Neural progenitor cell (in vitro differentiated cells): ENCODE measurements around the gene ADCY6. TPM values are rescaled to one million over a fixed set of nuclear protein-coding genes. Genes with fewer than 3 reads are reported as not detected.

Source experiments
- DNase-seq: peaks from one replicate; pipeline ENCODE4 v3.0.0-alpha.2; 2016; ENCODE audit warnings: low spot score
- H2AFZ ChIP-seq: fragments of 200-600 bp; sonication (generic); replicated peaks from 2 replicates; pipeline ENCODE4 v1.6.1; 2016; ENCODE audit warnings: antibody characterized with exemption
- H3F3A ChIP-seq: fragments of 200-600 bp; sonication (generic); 2 replicates; pipeline ENCODE4 v1.6.1; 2016; ENCODE audit warnings: antibody characterized with exemption, low read depth
- H3K27ac ChIP-seq: fragments of 200-600 bp; sonication (generic); 2 replicates; pipeline ENCODE4 v1.5.1; 2016; ENCODE audit warnings: mild to moderate bottlenecking
- H3K27me3 ChIP-seq: fragments of 200-600 bp; sonication (generic); 2 replicates; pipeline ENCODE4 v1.6.1; 2016; ENCODE audit warnings: mild to moderate bottlenecking, moderate library complexity
- H3K36me3 ChIP-seq: fragments of 200-600 bp; sonication (generic); 2 replicates; pipeline ENCODE4 v1.5.1; 2016
- H3K4me1 ChIP-seq: fragments of 200-600 bp; sonication (generic); 2 replicates; pipeline ENCODE4 v1.6.1; 2016; ENCODE audit warnings: mixed run types
- H3K4me2 ChIP-seq: fragments of 200-600 bp; sonication (generic); 2 replicates; pipeline ENCODE4 v1.6.1; 2016
- H3K4me3 ChIP-seq: fragments of 200-600 bp; sonication (generic); 2 replicates; pipeline ENCODE4 v1.5.1; 2016
- H3K79me2 ChIP-seq: fragments of 200-600 bp; sonication (generic); 2 replicates; pipeline ENCODE4 v1.6.1; 2016; ENCODE audit warnings: low read depth
- H3K9ac ChIP-seq: fragments of 200-600 bp; sonication (generic); 2 replicates; pipeline ENCODE4 v1.6.1; 2016
- H3K9me3 ChIP-seq: fragments of 200-600 bp; sonication (generic); 2 replicates; pipeline ENCODE4 v1.5.1; 2016; ENCODE audit warnings: low read depth
- H4K20me1 ChIP-seq: fragments of 200-600 bp; sonication (generic); 2 replicates; pipeline ENCODE4 v1.6.1; 2016; ENCODE audit warnings: low read depth
- H3K27ac Mint-ChIP-seq: 3 replicates; pipeline ENCODE4 v1.8.0; 2021; ENCODE audit warnings: mixed read lengths
- H3K27me3 Mint-ChIP-seq: 2 replicates; pipeline ENCODE4 v1.8.0; 2022; ENCODE audit warnings: low read depth, mild to moderate bottlenecking, inconsistent platforms, moderate library complexity, mixed read lengths; ENCODE audit not compliant: insufficient read depth
- H3K36me3 Mint-ChIP-seq: 3 replicates; pipeline ENCODE4 v1.8.0; 2021; ENCODE audit warnings: mixed read lengths
- H3K4me1 Mint-ChIP-seq: 3 replicates; pipeline ENCODE4 v1.8.0; 2021; ENCODE audit warnings: mixed read lengths
- H3K4me3 Mint-ChIP-seq: 3 replicates; pipeline ENCODE4 v1.8.0; 2021; ENCODE audit warnings: mild to moderate bottlenecking, moderate library complexity, mixed read lengths
- H3K9me3 Mint-ChIP-seq: 3 replicates; pipeline ENCODE4 v1.8.0; 2020; ENCODE audit warnings: mixed read lengths
- EZH2 ChIP-seq: fragments of 200-600 bp; sonication (generic); IDR thresholded peaks from 2 replicates; pipeline ENCODE4 v1.6.1; 2017; ENCODE audit warnings: antibody characterized with exemption, mild to moderate bottlenecking, moderate library complexity
- EZH2phosphoT487 ChIP-seq: fragments of 200-600 bp; sonication (generic); IDR thresholded peaks from 2 replicates; pipeline ENCODE4 v1.6.1; 2017; ENCODE audit warnings: antibody characterized with exemption
- total RNA-seq: library from RNA; depleted of rRNA; stranded (reverse); fragments of >200 nt; gene quantifications from 2 replicates; pipeline ENCODE4 v1.2.3, GENCODE V29; 2015; ENCODE audit warnings: low replicate concordance
- TF ChIP-seq, protein P1 (sequence below): fragments of 200-600 bp; sonication (generic); IDR thresholded peaks from 2 replicates; pipeline ENCODE4 v1.5.1; 2017; ENCODE audit warnings: antibody characterized with exemption, mild to moderate bottlenecking

Gene ADCY6
- total RNA-seq, 1 donor from 2014 or later = 22.4 TPM

DNA sequence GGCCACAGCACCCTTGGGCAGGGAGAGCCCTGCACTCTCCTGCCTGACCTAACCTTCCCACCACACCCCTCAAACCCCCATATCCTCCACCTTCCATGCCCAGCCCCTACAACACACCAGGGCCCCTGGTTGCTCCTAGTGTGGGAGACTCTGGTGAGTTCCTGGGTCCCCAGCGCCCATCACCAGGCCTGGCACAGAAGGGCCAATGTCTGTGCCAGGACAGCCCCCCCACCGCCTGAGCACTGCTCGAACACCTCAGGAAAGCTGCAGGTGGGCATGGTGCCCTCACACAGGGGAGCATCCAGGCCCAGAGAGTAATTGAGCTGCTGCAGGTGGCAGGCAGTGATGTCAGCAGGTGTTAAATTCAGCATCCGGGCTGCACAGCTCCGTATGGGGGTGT is 15.2 kb downstream of the ADCY6 start:
- Histone ChIP-seq H3F3A (peaks cover 8% of the 10 kb centered on the region), H3K4me2 (no peak overlapping the region), H3K4me1 (peaks cover 3% of the 10 kb centered on the region), H2AFZ (no peak overlapping the region), H3K27ac (no peak overlapping the region), H3K9me3 (no peaks in the 10 kb centered on the region), H3K9ac (no peak overlapping the region), H3K4me3 (no peak overlapping the region), H3K27me3 (no peaks in the 10 kb centered on the region), H3K79me2 (no peaks in the 10 kb centered on the region), H3K36me3 (no peaks in the 10 kb centered on the region), H4K20me1 (peaks cover 12% of the 10 kb centered on the region)
- Mint-ChIP-seq H3K4me3 (no peak overlapping the region), H3K9me3 (no peaks in the 10 kb centered on the region), H3K36me3 (peaks cover 47% of the 10 kb centered on the region), H3K27ac (no peak overlapping the region), H3K4me1 (peaks cover 4% of the 10 kb centered on the region), H3K27me3 (peaks cover 7% of the 10 kb centered on the region)
- TF ChIP-seq EZH2 (no peak), EZH2phosphoT487 (no peak)
- TF ChIP-seq, protein P1, sequence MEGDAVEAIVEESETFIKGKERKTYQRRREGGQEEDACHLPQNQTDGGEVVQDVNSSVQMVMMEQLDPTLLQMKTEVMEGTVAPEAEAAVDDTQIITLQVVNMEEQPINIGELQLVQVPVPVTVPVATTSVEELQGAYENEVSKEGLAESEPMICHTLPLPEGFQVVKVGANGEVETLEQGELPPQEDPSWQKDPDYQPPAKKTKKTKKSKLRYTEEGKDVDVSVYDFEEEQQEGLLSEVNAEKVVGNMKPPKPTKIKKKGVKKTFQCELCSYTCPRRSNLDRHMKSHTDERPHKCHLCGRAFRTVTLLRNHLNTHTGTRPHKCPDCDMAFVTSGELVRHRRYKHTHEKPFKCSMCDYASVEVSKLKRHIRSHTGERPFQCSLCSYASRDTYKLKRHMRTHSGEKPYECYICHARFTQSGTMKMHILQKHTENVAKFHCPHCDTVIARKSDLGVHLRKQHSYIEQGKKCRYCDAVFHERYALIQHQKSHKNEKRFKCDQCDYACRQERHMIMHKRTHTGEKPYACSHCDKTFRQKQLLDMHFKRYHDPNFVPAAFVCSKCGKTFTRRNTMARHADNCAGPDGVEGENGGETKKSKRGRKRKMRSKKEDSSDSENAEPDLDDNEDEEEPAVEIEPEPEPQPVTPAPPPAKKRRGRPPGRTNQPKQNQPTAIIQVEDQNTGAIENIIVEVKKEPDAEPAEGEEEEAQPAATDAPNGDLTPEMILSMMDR = no peak
- DNase-seq = no peak

DNA sequence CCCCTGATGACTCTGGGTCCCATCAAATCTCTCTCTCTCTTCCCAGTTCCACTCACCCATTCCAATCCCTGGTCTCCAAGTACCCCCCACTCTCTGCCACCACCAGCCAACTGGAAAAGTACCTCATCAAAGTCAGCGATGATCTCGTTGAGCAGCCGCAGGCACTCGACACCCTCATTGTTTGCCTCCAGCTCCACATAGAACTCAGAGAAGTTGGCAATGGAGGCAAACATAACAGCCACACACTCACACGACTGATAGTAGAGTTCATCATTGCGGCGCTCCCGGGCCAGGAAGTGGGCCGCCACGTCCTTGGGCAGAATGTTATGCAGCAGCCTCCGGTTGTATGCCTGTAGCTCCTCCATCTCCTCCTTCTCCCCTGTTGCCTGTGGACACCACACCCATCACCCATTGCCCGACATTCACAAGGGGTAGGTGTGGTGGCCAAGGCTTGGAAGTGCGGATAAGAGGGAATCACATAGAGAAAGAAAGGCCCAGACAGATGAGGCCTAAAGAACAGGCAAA is 17.2 kb downstream of the ADCY6 start:
- Mint-ChIP-seq H3K27me3 (peaks cover 11% of the 10 kb centered on the region), H3K36me3 (peaks cover 37% of the 10 kb centered on the region), H3K4me3 (no peak overlapping the region), H3K4me1 (peaks cover 18% of the 10 kb centered on the region), H3K27ac (no peak overlapping the region), H3K9me3 (no peaks in the 10 kb centered on the region)
- Histone ChIP-seq H4K20me1 (peaks cover 17% of the 10 kb centered on the region), H3K79me2 (no peaks in the 10 kb centered on the region), H3K36me3 (no peaks in the 10 kb centered on the region), H3K27ac (no peak overlapping the region), H3K27me3 (no peaks in the 10 kb centered on the region), H3K4me1 (peaks cover 17% of the 10 kb centered on the region), H3K9ac (no peak overlapping the region), H2AFZ (no peak overlapping the region), H3K4me3 (no peak overlapping the region), H3K9me3 (no peaks in the 10 kb centered on the region), H3F3A (peaks cover 17% of the 10 kb centered on the region), H3K4me2 (no peak overlapping the region)
- DNase-seq = no peak
- TF ChIP-seq, protein P1 = no peak
- TF ChIP-seq EZH2 = no peak

DNA sequence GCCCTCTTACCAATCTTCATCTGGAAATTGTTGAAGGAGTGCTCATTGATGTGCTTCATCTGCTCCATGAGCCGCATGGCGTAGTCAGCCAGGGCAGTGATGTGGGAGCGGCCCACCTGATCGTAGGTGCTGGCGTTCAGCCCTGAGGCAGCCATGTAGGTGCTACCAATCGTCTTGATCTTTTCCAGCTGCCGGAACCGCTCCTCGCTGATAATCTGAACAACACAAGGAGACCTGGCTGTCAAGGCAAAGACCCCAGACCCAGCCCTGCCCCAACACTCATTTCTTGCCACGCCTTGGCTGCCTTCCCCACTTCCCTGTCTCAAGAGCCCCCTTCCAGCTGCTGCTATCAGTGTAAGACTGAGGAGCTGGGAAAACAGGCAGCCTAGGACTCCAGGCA is 18.1 kb downstream of the ADCY6 start:
- peaks cover 17% of the 10 kb centered on the region for H3F3A ChIP-seq
- no peak for TF ChIP-seq EZH2phosphoT487
- TF ChIP-seq, protein P1 = no peak
- TF ChIP-seq EZH2 = no peak
- no peaks in the 10 kb centered on the region for H3K9me3 ChIP-seq
- DNase-seq = no peak
- no peaks in the 10 kb centered on the region for H3K27me3 ChIP-seq
- no peaks in the 10 kb centered on the region for H3K9me3 Mint-ChIP-seq
- H3K36me3 Mint-ChIP-seq = peaks cover 42% of the 10 kb centered on the region
- H3K4me3 ChIP-seq = no peak overlapping the region
- peaks cover 18% of the 10 kb centered on the region for H3K4me1 Mint-ChIP-seq
- no peak overlapping the region for H3K4me3 Mint-ChIP-seq
- H4K20me1 ChIP-seq = peaks cover 19% of the 10 kb centered on the region
- H3K9ac ChIP-seq = no peak overlapping the region
- no peaks in the 10 kb centered on the region for H3K36me3 ChIP-seq
- no peak overlapping the region for H2AFZ ChIP-seq
- peaks cover 11% of the 10 kb centered on the region for H3K27me3 Mint-ChIP-seq
- no peak overlapping the region for H3K4me2 ChIP-seq
- peaks cover 17% of the 10 kb centered on the region for H3K4me1 ChIP-seq
- H3K27ac ChIP-seq = no peak overlapping the region
- no peaks in the 10 kb centered on the region for H3K79me2 ChIP-seq
- no peak overlapping the region for H3K27ac Mint-ChIP-seq
